Ovary (tissue), 9 donors: ENCODE measurements around the gene CTXN2. TPM values are rescaled to one million over a fixed set of nuclear protein-coding genes. Genes with fewer than 3 reads are reported as not detected.
A peak's percentile ranks its signal among the peaks of the same experiment; 100 is the strongest.

Experiments
- DNase-seq, 5 donors: peaks; one replicate each; pipeline ENCODE4 v3.0.0-alpha.2; 2019 to 2020
- H3K27ac ChIP-seq, 2 donors: fragments of 200-600 bp; one replicate each; pipeline versions ENCODE4 v1.5.1 to v1.8.0; 2019 to 2022
- H3K27me3 ChIP-seq: fragments of 200-600 bp; one replicate; pipeline ENCODE4 v1.8.0; 2022
- H3K36me3 ChIP-seq: fragments of 200-600 bp; sonication (generic); one replicate; pipeline ENCODE4 v1.5.1; 2019
- H3K4me1 ChIP-seq: one replicate; pipeline ENCODE4 v1.8.1; 2013; ENCODE audit warnings: mild to moderate bottlenecking, moderate library complexity; ENCODE audit not compliant: insufficient read depth
- H3K4me3 ChIP-seq: fragments of 200-600 bp; sonication (generic); one replicate; pipeline ENCODE4 v1.5.1; 2017
- H3K9me3 ChIP-seq, 2 donors: fragments of 200-600 bp in 1 of 2; sonication (generic) in 1 of 2; one replicate each; pipeline versions ENCODE4 v1.5.1 to v1.8.1; 2013 to 2019; ENCODE audit warnings: mild to moderate bottlenecking in 1 of 2, moderate library complexity in 1 of 2
- CTCF ChIP-seq, 3 donors: fragments of 450-650 bp in 2 of 3; fragments of 200-600 bp in 1 of 3; IDR thresholded peaks; one replicate each; pipeline versions ENCODE4 v1.5.1 to v1.8.0; 2016 to 2022; ENCODE audit warnings: antibody characterized with exemption in 3 of 3, mild to moderate bottlenecking in 1 of 3
- EP300 ChIP-seq: sonication (generic); formaldehyde crosslinking; IDR thresholded peaks from one replicate; pipeline ENCODE4 v1.6.1; 2017; ENCODE audit warnings: antibody characterized with exemption
- POLR2A ChIP-seq: fragments of 450-650 bp; IDR thresholded peaks from one replicate; pipeline ENCODE4 v1.6.1; 2017; ENCODE audit warnings: antibody characterized with exemption, mild to moderate bottlenecking, moderate library complexity
- WGBS, 3 donors: extraction: QIAGEN DNeasy Blood & Tissue Kit in 1 of 3; methylation state at CpG; one replicate each; pipeline versions ENCODE4 v1.1.5 to v1.1.7; 2013 to 2017; 5-methylcytosine and 5-hydroxymethylcytosine counted together
- intact Hi-C, 4 donors: fragments of 100-400 bp; cut with DNase I; formaldehyde crosslinking; loops; one replicate each; pipeline versions ENCODE4 v1.11.0 to v1.15.1; 2022 to 2023
- polyA plus RNA-seq, 2 donors: library from polyadenylated mRNA; stranded (reverse); fragments of 200-250 nt in 1 of 2; fragments of 350-450 nt in 1 of 2; fragmentation: Illumina TruSeq in 1 of 2; extraction: RNeasy Lipid Tissue Mini Kit (QIAGEN cat#74804) in 1 of 2; gene quantifications; one replicate each; pipeline ENCODE4 v1.2.3, GENCODE V29; 2013 to 2014
- total RNA-seq, 7 donors: library from RNA; depleted of rRNA in 2 of 7; stranded (reverse); fragments of >200 nt in 2 of 7; fragmentation: NEBNext Ultra II Directional in 3 of 7; extraction: Animal tissue kit (Norgen Biotek cat#: 25700) in 3 of 7; gene quantifications; one replicate each; pipeline versions ENCODE4 v1.1.0 to v1.2.4, GENCODE V29; 2016 to 2023
- donor health status: DM: no; HTN: no; CAD: no; lungs with moderate emphysema.
- donor health status: DM: no; HTN: no; CAD: no.
- donor health status: Bipolar disorder and iron deficiency.
- donor health status: DM: yes; HTN: yes; CAD: no.
- donor health status: DM: no; HTN: no; CAD: no.
- donor health status: DM: yes; HTN: yes; CAD: no.

CTXN2 gene
- total and polyA plus RNA-seq, 9 donors = not detected

GRCh38 chr15:48186271-48186670 lies 5.2 kb upstream of the CTXN2 start:
- Histone ChIP-seq H3K27me3 (no peaks in the 10 kb centered on the region), H3K27ac (no peak overlapping the region), H3K36me3 (no peaks in the 10 kb centered on the region), H3K4me3 (no peak overlapping the region), H3K9me3 (no peaks in the 10 kb centered on the region), H3K4me1 (no peaks in the 10 kb centered on the region)
- intact Hi-C loops = no loop called here
- TF ChIP-seq CTCF (IDR thresholded peaks at IDR 0.05) (no peak), POLR2A (no peak), EP300 (no peak)
- DNase-seq = no peak
- 87 to 94% (median 93%) methylated on average over 3 of the region's 3 CpGs for WGBS, 3 donors

GRCh38 chr15:48190932-48191573 lies 412 bp upstream of the CTXN2 start:
- DNase-seq = peak; percentile 23 to 76 (median 66)
- TF ChIP-seq POLR2A (no peak), EP300 (no peak), CTCF (IDR thresholded peaks at IDR 0.05) (no peak)
- H3K4me1 ChIP-seq = no peaks in the 10 kb centered on the region
- no peak overlapping the region for H3K4me3 ChIP-seq
- intact Hi-C loops = no loop called here
- no peak overlapping the region for H3K27ac ChIP-seq
- H3K27me3 ChIP-seq = no peaks in the 10 kb centered on the region
- 2 to 3% (median 2%) methylated on average over 15 of the region's 15 CpGs for WGBS, 3 donors
- no peaks in the 10 kb centered on the region for H3K9me3 ChIP-seq
- no peaks in the 10 kb centered on the region for H3K36me3 ChIP-seq

- Histone ChIP-seq H3K27me3 (no peaks in the 10 kb centered on the region), H3K27ac (no peak overlapping the region), H3K36me3 (no peaks in the 10 kb centered on the region), H3K9me3 (no peaks in the 10 kb centered on the region), H3K4me1 (no peaks in the 10 kb centered on the region), H3K4me3 (no peak overlapping the region)
- intact Hi-C loops = no loop called here
- TF ChIP-seq CTCF (IDR thresholded peaks at IDR 0.05) (no peak), EP300 (no peak), POLR2A (no peak)
- DNase-seq = no peak
- 74 to 83% (median 78%) methylated on average over 1 of the region's 1 CpG for WGBS, 3 donors
Measured at GRCh38 chr15:48202068-48202467, 10.6 kb downstream of the CTXN2 start.

- intact Hi-C loops = no loop called here
- H3K27me3 ChIP-seq = no peaks in the 10 kb centered on the region
- TF ChIP-seq POLR2A (no peak), CTCF (IDR thresholded peaks at IDR 0.05) (no peak), EP300 (no peak)
Measured at GRCh38 chr15:48205981-48206380, 14.5 kb downstream of the CTXN2 start, which contains the start of gene SLC12A1. SLC12A1 (plus strand) TSS chr15:48206302; CDS start chr15:48207720, 1,418 bp downstream.

More at GRCh38 chr15:48205981-48206380, 14.5 kb downstream of the CTXN2 start, which contains the start of gene SLC12A1:
- Histone ChIP-seq H3K4me1 (no peaks in the 10 kb centered on the region), H3K36me3 (no peaks in the 10 kb centered on the region), H3K9me3 (no peaks in the 10 kb centered on the region), H3K4me3 (no peak within 1 kb of the TSS), H3K27ac (no peak within 1 kb of the TSS)
- 90 to 94% (median 91%) methylated on average over 1 of the region's 1 CpG for WGBS, 3 donors
- DNase-seq = no peak
